GM12892 (cell line): ENCODE data around the gene FUS.

Source experiments
- POLR2A ChIP-seq: IDR thresholded peaks from 2 replicates; pipeline ENCODE4 v1.6.1; 2011; ENCODE audit warnings: low read depth, low read length, control low read depth
- POLR2AphosphoS5 ChIP-seq: IDR thresholded peaks from 2 replicates; pipeline ENCODE4 v1.6.1; 2011; ENCODE audit warnings: low read depth, low read length, control low read depth

DNA sequence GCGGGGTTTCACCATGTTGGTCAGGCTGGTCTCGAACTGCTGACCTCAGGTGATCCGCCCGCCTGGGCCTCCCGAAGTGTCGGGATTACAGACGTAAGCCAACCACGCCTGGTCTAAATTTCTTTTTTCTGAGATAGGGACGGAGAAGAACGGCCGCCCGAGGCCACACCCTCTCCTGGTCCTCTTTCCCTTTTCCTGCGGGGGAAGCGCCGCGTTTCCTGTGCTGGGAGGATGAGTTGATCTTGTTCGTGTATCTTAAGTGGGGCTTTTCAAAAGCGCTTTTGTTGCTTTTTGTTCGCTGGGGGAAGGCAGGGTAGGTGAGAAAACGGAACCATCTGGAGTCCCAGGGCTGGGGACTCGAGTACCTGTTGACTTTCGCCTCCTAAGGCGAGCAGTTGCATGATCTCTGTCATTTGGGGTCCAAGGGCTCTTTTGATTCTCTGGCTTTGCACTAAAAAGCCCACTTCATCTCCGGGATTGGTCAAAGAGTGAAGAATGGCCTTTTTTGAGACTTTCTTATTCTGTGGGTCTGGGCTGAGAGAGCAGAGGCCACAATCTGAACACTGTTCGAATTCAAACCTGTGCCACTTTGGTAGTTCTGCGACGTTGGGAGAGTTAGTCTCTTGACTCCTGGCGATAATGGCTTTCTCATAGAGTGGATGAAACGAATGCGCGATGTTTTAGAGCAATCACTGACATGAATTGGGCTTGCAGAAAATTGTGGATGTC lies 1.3 kb downstream of the FUS start:
- TF ChIP-seq POLR2AphosphoS5: no peak; the same call in none of the 2 replicates
- TF ChIP-seq POLR2A: no peak
